HG03159 (cell line): ENCODE measurements around the gene NAV2.

Experiments used
- ATAC-seq: cut with Tn5 transposase; IDR thresholded peaks from one replicate; pipeline ENCODE4 v1.9.1; 2021; ENCODE audit warnings: mild to moderate bottlenecking, moderate library complexity; ENCODE audit not compliant: unreplicated experiment

The NAV2 gene

GRCh38 chr11:19714387-19715363, 2.0 kb downstream of the NAV2 start:
- no peak for ATAC-seq

GRCh38 chr11:19715373-19715772, 2.7 kb downstream of the NAV2 start:
- no peak for ATAC-seq

GRCh38 chr11:19718051-19718450, 5.4 kb downstream of the NAV2 start:
- no peak for ATAC-seq

DNA sequence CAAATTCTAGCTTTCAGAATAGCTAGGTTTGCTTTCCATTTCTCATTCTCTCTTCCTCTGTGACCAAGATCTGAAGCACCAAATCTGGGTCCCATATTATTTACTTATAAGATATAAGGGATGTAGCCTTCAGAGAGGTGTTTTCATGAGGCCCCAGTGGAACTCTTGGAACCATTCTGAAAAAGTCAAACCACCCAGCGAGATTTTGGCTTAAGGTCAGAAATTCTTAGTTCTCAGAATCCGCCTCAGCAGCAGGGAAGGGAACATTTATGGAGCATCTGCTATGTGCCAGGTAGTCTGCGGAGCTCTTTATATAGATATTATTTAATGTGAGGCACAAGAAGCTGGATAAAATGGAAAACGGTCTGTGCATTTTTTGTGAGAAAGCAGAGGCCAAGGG, 6.3 kb downstream of the NAV2 start:
- no peak for ATAC-seq

DNA sequence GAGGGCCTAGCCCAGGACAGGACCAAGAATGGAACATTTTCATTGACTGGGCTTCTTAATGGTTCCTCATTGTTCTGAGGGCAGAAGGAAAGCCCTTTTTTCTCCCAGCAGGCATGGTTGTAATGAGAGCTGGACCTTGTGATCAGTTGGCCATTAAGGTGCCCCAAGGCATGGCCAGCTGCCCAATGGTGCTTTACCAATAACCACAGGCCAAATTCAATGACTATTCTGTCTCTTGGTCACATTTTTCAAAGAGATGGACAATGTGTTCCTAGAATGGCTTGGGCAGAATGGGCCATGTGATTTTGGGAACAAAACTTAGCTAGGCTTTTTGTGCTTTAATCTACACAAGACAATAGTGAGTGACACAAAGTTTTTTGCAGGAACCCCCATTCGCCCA, 7.3 kb downstream of the NAV2 start:
- no peak for ATAC-seq

DNA sequence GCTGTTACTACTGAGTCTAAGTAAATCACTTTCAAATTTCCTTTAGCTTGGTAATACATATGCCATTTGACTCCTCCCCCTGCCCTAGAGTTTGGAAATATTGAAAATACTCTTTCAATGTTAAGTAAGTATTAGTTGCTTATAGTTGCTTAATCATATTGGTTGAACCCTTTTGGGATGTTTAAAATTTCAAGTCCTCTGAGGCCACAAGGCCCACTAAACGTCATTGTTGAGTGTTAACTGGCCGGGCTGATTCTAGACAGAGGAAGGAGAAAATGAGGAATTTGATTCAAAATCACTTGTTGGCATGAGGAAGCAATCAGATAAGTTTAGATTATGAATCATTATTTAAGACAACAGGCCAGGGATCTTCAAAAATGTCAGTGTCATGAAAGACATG, 8.5 kb downstream of the NAV2 start:
- ATAC-seq: no peak

DNA sequence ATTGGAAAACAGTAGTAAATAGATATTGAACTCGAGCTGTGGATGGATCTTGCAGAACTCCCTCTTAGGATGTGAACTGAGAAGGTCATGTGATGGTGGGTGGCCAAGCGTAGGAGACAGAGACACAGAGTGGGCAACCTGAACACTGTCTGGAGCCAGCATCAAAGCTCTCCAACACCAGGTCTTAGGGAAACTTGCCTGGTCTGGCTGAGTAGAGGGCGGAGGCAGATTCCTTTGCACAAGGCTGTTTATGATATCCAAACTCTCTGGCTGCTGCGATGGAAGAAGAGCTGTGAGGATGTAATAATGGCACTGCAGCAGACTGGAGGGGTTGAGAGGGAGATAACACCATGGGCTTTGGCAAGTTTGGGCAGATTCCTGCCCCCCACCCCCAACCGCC, 10.1 kb downstream of the NAV2 start:
- ATAC-seq: no peak

- no peak for ATAC-seq
These were observed 11.1 kb downstream of the NAV2 start for GRCh38 chr11:19723572-19724342.

DNA sequence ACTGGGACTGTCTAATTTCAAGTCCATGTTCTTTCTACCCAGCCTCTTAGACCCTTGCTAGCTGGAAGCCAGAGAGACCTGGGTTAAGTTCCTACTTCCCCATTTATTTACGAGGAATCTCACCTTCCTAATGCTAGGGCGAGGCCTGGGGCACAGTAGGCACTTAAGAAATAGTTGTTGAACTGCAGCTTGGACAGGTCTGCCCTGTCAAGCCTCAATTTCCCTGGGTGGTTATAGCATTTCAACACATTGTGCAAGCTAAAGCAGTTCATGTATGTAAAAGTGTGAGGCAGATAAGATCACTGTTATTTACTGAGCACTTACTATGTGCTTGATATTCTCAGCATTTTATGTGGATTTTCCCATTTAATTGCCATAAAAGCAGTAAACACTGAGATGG, 12.1 kb downstream of the NAV2 start:
- no peak for ATAC-seq

GRCh38 chr11:19725379-19726079, 12.9 kb downstream of the NAV2 start:
- no peak for ATAC-seq

DNA sequence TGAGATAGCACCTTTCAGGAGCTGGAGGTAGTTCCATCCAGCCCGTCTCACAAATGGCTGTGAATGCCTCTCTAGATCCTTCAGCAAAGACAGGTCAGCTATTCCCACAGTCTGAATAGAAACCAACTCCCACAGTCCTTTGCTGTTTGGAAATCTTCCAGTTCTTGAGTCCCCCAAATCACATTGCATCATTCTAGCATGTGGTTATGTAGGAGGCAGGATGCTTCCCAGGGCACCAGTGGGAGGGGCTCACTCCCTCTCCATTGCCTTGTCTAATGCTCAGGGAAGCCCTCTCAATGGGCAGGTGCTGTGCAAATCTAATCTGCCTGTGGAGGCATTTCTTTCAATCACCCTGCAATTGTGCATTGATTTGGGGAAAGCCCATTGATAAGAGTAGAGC, 14.6 kb downstream of the NAV2 start:
- ATAC-seq: no peak

GRCh38 chr11:19728436-19728835, 15.8 kb downstream of the NAV2 start:
- no peak for ATAC-seq

DNA sequence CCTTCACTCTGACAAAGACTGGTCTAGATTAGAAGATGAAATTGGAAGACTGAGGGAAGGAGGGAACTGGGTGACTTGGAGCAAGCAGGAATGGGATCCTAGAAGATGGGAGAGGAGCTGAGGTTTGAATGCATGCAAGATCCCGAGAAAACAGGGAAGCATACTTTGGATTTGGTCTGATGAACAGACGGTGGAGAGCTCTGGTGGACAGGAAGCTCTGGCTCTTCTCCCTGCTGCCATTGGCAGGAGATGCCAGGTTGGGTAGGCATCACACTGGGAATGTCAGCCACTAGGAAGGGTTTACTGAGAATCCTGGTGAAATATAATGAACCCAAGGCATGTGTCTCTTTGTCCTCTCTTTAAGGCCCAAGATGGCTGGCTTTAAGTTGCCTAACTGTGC, 16.5 kb downstream of the NAV2 start:
- ATAC-seq: no peak

GRCh38 chr11:19730373-19730772, 17.7 kb downstream of the NAV2 start:
- no peak for ATAC-seq

GRCh38 chr11:19734171-19734570, 21.5 kb downstream of the NAV2 start:
- ATAC-seq: no peak

DNA sequence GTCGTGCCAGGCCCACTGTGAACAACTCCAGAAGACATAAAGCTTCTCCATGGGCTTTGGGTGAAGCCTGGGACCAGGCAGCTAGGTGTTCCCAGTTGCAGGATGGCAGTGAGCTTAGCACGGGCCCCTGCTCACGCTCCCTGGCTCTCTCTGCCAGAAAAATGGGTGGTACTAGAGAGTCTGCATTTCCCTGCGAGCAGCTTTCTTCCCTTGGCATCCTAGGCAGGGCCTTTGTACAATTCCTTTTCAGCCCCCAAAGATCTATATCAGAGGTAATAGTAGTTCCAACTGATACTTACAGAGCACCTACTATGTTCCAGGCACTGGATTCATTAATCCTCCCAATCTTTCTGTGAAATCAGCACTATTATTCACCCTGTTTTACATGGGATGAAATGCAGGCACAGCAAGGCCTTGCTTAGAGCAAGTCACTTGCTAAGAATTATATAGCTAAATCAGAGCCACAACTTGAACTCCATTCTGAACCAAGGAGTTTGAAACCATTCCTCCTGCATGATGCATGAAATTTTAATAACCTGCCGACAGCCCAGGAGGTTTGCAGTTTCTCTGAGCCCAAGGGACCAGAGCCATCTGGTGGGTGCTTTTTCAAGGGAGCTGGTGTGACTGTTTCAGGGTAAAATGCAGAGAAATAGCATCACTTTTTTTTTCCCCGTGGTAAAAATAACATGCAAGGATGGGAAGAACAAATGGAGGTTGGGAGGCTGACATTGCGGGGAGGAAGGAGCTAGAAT, 22.7 kb downstream of the NAV2 start:
- ATAC-seq: no peak

- ATAC-seq: no peak
These were observed 23.4 kb downstream of the NAV2 start for GRCh38 chr11:19735909-19736498.

DNA sequence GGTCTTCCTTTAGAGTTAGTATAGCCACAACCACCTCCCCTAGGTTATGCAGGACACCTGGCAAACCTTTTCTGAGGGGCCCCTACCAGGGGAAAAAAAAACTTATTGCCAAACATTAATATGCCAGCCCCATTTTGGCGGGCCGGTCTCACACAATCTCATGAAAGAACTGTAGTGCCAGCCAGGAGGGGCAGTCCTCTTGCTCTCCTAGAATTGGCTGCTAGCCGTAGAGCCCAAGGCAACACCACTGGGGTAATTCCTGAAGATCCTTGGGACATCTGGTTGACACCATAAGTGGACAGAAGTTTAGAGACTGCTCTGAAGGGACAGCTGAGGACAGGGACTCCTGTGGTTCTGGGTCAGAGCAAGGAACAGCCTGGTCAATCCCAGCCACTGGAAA, 24.2 kb downstream of the NAV2 start:
- no peak for ATAC-seq

DNA sequence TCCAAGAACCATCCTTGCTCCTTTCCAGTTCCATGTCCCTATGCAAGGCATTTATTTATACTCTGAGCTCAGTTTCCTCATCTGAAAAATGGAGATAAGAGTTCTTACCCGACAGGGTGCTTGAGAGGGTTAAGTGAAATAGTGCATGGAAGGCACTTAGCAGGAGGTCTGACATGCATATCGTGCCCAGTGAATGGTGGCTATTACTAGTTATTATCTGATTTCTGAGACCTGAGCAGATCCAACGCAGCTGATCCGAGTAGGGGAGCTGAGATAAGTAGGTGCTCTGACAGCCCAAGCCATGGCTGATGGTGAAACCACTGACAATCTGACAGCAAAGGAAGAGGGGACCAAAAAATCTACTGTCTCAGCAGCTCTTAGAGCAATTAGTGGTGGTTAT, 24.9 kb downstream of the NAV2 start:
- ATAC-seq: no peak

DNA sequence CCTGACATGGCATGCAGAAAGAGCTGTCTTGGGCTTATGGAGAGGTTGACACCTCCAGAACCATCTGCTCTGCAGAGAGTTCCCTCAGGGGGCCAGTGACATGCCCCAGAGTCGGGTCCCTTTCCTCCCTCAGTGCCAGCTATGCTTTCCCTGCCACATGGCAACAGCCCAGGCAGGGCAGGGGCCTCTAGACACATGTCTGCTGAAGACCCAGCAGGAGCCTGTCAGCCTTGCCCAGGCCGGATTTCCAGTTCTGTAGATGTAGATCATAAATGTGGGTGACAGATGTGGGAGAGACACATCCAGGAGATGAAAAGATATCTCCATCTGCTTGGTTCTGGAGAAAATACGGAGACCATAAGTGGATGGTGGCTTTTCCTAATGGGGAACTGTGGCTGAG, 25.5 kb downstream of the NAV2 start:
- ATAC-seq: no peak
